ENCODE measurements around the gene SCO2.
"Not testable (repeated sequence)": the region's sequence is repeated elsewhere in the genome, so short reads cannot be mapped to it uniquely, and the experiment has no call there.

Gene SCO2

GRCh38 chr22:50542416-50542927 lies 17.1 kb upstream of the SCO2 start:
- H3K4me3 ChIP-seq (ENCODE audit: low read depth, low read length) = no peak overlapping the region
- no peak for TF ChIP-seq CTCF (IDR thresholded peaks at IDR 0.05; ENCODE audit: low read depth, low read length, missing control alignments)
- peaks cover 17% of the 10 kb centered on the region for H3K27me3 ChIP-seq (replicated peaks)
- no peak for DNase-seq
- no peak overlapping the region for H3K27ac ChIP-seq
- no peaks in the 10 kb centered on the region for H3K36me3 ChIP-seq (replicated peaks)
- in situ Hi-C loops (cut with HindIII; ENCODE audit: low pct_ligation_motif_present, low sequenced_read_pairs) = no loop called here

- peak; percentile 63 for DNase-seq
- H3K4me3 ChIP-seq (ENCODE audit: low read depth, low read length); H3K27me3 ChIP-seq (replicated peaks); in situ Hi-C loops (cut with HindIII; ENCODE audit: low pct_ligation_motif_present, low sequenced_read_pairs); H3K27ac ChIP-seq; H3K36me3 ChIP-seq (replicated peaks): not testable (repeated sequence)
Observed at GRCh38 chr22:50541667-50542026, 16.2 kb upstream of the SCO2 start.

- no peak for TF ChIP-seq CTCF (IDR thresholded peaks at IDR 0.05; ENCODE audit: low read depth, low read length, missing control alignments)
- H3K4me3 ChIP-seq (ENCODE audit: low read depth, low read length) = no peak overlapping the region
Observed at GRCh38 chr22:50540381-50540780, 15.0 kb upstream of the SCO2 start.

GRCh38 chr22:50537765-50538164 lies 12.4 kb upstream of the SCO2 start:
- H3K4me3 ChIP-seq (ENCODE audit: low read depth, low read length) = no peak overlapping the region
- in situ Hi-C loops (cut with HindIII; ENCODE audit: low pct_ligation_motif_present, low sequenced_read_pairs) = no loop called here
- H3K27me3 ChIP-seq (replicated peaks) = no peaks in the 10 kb centered on the region
- no peak for DNase-seq
- no peak for TF ChIP-seq CTCF (IDR thresholded peaks at IDR 0.05; ENCODE audit: low read depth, low read length, missing control alignments)
- no peak overlapping the region for H3K27ac ChIP-seq
- H3K36me3 ChIP-seq (replicated peaks) = no peaks in the 10 kb centered on the region

More at GRCh38 chr22:50540381-50540780, 15.0 kb upstream of the SCO2 start:
- no peaks in the 10 kb centered on the region for H3K36me3 ChIP-seq (replicated peaks)
- no peak for DNase-seq
- in situ Hi-C loops (cut with HindIII; ENCODE audit: low pct_ligation_motif_present, low sequenced_read_pairs) = no loop called here
- H3K27me3 ChIP-seq (replicated peaks) = no peaks in the 10 kb centered on the region
- H3K27ac ChIP-seq = no peak overlapping the region

GRCh38 chr22:50536226-50536625 lies 10.8 kb upstream of the SCO2 start:
- no peak for DNase-seq
- H3K36me3 ChIP-seq (replicated peaks) = no peaks in the 10 kb centered on the region
- TF ChIP-seq CTCF (IDR thresholded peaks at IDR 0.05; ENCODE audit: low read depth, low read length, missing control alignments) = no peak
- H3K27ac ChIP-seq = no peak overlapping the region
- H3K4me3 ChIP-seq (ENCODE audit: low read depth, low read length) = no peak overlapping the region
- H3K27me3 ChIP-seq (replicated peaks) = no peaks in the 10 kb centered on the region
- in situ Hi-C loops (cut with HindIII; ENCODE audit: low pct_ligation_motif_present, low sequenced_read_pairs) = no loop called here

- no peak for DNase-seq
- in situ Hi-C loops (cut with HindIII; ENCODE audit: low pct_ligation_motif_present, low sequenced_read_pairs) = no loop called here
- Histone ChIP-seq H3K4me3 (ENCODE audit: low read depth, low read length) (no peak overlapping the region), H3K27ac (no peak overlapping the region), H3K36me3 (replicated peaks) (no peaks in the 10 kb centered on the region), H3K27me3 (replicated peaks) (no peaks in the 10 kb centered on the region)
- TF ChIP-seq CTCF (IDR thresholded peaks at IDR 0.05; ENCODE audit: low read depth, low read length, missing control alignments) = no peak
Observed at GRCh38 chr22:50535113-50535512, 9.7 kb upstream of the SCO2 start.

GRCh38 chr22:50533856-50534711 lies 8.7 kb upstream of the SCO2 start:
- H3K36me3 ChIP-seq (replicated peaks); H3K27ac ChIP-seq; H3K27me3 ChIP-seq (replicated peaks); H3K4me3 ChIP-seq (ENCODE audit: low read depth, low read length); in situ Hi-C loops (cut with HindIII; ENCODE audit: low pct_ligation_motif_present, low sequenced_read_pairs); DNase-seq: not testable (repeated sequence)
